Measurements from ENCODE around the gene ZNF24.
A peak's percentile ranks its signal among the peaks of the same experiment; 100 is the strongest.

DNA sequence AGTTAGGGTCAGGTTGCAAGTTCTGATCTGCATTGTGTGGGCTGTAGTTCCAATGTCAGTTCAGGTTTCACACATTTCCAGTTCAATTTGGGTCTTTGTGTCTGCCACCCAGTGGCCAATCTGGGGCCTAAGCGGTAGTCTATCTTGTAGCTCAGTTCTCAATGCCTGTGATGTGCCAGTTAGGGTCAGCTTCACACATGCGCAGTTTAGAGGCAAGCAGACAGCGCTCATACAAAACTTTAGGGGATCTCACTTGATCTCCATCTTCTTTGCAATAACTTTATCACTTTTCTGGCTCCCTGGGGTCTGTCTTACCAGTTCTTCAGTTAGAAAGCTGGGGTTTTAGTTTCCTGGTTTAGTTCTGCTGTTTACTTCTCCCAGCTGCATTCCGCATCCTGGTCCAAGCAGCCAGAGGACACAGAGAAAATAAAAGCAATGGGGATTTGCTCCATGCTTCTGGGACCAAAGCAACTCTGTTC lies 11.0 kb upstream of the ZNF24 start:
- TF ChIP-seq, protein P1, sequence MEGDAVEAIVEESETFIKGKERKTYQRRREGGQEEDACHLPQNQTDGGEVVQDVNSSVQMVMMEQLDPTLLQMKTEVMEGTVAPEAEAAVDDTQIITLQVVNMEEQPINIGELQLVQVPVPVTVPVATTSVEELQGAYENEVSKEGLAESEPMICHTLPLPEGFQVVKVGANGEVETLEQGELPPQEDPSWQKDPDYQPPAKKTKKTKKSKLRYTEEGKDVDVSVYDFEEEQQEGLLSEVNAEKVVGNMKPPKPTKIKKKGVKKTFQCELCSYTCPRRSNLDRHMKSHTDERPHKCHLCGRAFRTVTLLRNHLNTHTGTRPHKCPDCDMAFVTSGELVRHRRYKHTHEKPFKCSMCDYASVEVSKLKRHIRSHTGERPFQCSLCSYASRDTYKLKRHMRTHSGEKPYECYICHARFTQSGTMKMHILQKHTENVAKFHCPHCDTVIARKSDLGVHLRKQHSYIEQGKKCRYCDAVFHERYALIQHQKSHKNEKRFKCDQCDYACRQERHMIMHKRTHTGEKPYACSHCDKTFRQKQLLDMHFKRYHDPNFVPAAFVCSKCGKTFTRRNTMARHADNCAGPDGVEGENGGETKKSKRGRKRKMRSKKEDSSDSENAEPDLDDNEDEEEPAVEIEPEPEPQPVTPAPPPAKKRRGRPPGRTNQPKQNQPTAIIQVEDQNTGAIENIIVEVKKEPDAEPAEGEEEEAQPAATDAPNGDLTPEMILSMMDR (conservative IDR thresholded peaks at IDR 0.05 in 1 of 2, IDR thresholded peaks at IDR 0.05 in 1 of 2; ENCODE audit: low read depth in 1 of 2, low read length in 2 of 2) = peak; percentile 79 to 85
- no peak for TF ChIP-seq EZH2 (IDR thresholded peaks at IDR 0.05; ENCODE audit: low read length, missing control alignments)
